Type B pancreatic cell (in vitro differentiated cells): Measurements from ENCODE around the gene PDE2A. TPM values are rescaled to one million over a fixed set of nuclear protein-coding genes. Genes with fewer than 3 reads are reported as not detected.

Experiments used
- DNase-seq: peaks from one replicate; pipeline ENCODE4 v3.0.0; 2021; ENCODE audit warnings: mixed read lengths; ENCODE audit not compliant: unreplicated experiment; ENCODE audit errors: extremely low spot score
- H3K27ac Mint-ChIP-seq: 2 replicates; pipeline ENCODE4 v1.8.0; 2021; ENCODE audit warnings: mild to moderate bottlenecking, mixed read lengths
- H3K27me3 Mint-ChIP-seq: 2 replicates; pipeline ENCODE4 v1.8.0; 2021; ENCODE audit warnings: mixed read lengths
- H3K36me3 Mint-ChIP-seq: 2 replicates; pipeline ENCODE4 v1.8.0; 2021; ENCODE audit warnings: mixed read lengths
- H3K4me1 Mint-ChIP-seq: one replicate; pipeline ENCODE4 v1.8.0; 2021; ENCODE audit warnings: mixed read lengths; ENCODE audit not compliant: unreplicated experiment
- H3K4me3 Mint-ChIP-seq: 2 replicates; pipeline ENCODE4 v1.8.0; 2021; ENCODE audit warnings: mild to moderate bottlenecking, mixed read lengths
- H3K9me3 Mint-ChIP-seq: 2 replicates; pipeline ENCODE4 v1.8.0; 2021; ENCODE audit warnings: mixed read lengths
- total RNA-seq: library from RNA; stranded (reverse); gene quantifications from 2 replicates; pipeline ENCODE4 v1.2.1, GENCODE V29; 2021; ENCODE audit warnings: low replicate concordance
- TF ChIP-seq, protein P1 (sequence below): fragments of 200-600 bp; sonication (generic); conservative IDR thresholded peaks from 2 replicates; pipeline ENCODE4 v1.5.0; 2021; ENCODE audit warnings: antibody characterized with exemption, mild to moderate bottlenecking

The PDE2A gene
- total RNA-seq, 1 donor from 2014 or later, result 2.8 TPM

- TF ChIP-seq, protein P1, sequence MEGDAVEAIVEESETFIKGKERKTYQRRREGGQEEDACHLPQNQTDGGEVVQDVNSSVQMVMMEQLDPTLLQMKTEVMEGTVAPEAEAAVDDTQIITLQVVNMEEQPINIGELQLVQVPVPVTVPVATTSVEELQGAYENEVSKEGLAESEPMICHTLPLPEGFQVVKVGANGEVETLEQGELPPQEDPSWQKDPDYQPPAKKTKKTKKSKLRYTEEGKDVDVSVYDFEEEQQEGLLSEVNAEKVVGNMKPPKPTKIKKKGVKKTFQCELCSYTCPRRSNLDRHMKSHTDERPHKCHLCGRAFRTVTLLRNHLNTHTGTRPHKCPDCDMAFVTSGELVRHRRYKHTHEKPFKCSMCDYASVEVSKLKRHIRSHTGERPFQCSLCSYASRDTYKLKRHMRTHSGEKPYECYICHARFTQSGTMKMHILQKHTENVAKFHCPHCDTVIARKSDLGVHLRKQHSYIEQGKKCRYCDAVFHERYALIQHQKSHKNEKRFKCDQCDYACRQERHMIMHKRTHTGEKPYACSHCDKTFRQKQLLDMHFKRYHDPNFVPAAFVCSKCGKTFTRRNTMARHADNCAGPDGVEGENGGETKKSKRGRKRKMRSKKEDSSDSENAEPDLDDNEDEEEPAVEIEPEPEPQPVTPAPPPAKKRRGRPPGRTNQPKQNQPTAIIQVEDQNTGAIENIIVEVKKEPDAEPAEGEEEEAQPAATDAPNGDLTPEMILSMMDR, result no peak
- Mint-ChIP-seq H3K9me3 (no peaks in the 10 kb centered on the region), H3K4me3 (no peak overlapping the region), H3K27me3 (peaks cover 32% of the 10 kb centered on the region), H3K36me3 (no peaks in the 10 kb centered on the region), H3K4me1 (peaks cover 9% of the 10 kb centered on the region), H3K27ac (no peak overlapping the region)
- no peak for DNase-seq
Observed at GRCh38 chr11:72682238-72682857, 8.1 kb upstream of the PDE2A start.

DNA sequence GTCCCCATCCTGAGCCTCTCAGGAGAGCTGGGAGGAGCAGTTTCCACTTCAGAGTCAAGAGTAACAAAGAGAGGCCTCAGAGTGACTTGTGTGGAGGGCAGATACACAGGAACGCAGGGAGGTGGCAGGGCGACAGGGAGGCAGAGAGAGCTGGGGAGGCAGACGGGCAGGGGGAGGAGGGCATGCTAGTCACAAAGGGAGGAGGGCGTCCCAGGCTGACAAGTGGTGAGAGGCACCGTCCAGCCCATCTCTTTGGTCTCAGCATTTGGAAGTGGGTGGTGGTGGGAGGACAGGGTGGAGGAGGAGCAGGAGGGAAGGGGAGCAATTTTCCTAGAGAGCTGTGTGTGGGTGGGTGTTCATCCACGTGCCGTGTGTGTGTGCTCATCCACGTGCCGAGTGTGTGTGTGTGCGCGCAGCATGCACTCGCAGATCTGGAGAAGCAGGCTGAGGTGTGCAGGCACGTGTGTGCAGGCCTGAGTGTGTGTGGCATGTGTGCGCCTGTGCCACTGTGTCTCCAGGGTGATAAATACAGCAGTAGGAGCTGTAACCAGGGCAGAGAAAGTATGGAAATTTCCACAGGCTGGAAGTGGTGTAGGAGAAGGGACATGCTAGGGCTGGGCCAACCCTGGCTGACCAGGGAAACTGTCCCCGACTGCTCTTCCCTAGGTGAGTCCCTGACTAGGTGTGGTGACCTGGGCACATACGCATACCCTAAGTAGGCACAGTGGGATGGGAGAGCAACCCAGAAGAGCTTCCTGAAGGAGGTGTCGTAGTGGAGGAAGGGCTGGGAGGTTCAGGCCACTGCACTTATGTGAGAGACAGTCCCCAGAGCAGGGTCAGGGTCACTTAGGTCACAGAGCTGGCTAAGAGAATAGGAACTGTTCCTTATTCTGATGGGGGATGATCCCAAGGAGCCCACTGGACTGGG lies 7.3 kb upstream of the PDE2A start:
- TF ChIP-seq, protein P1, result no peak
- peak overlapping the region; percentile 38 for H3K27ac Mint-ChIP-seq
- peaks cover 3% of the 10 kb centered on the region for H3K4me1 Mint-ChIP-seq
- no peaks in the 10 kb centered on the region for H3K36me3 Mint-ChIP-seq
- H3K27me3 Mint-ChIP-seq, result peaks cover 41% of the 10 kb centered on the region
- H3K9me3 Mint-ChIP-seq, result no peaks in the 10 kb centered on the region
- DNase-seq, result no peak
- H3K4me3 Mint-ChIP-seq, result no peak overlapping the region

GRCh38 chr11:72680624-72681158 lies 6.5 kb upstream of the PDE2A start:
- H3K4me1 Mint-ChIP-seq, result peaks cover 3% of the 10 kb centered on the region
- no peak overlapping the region for H3K27ac Mint-ChIP-seq
- H3K9me3 Mint-ChIP-seq, result no peaks in the 10 kb centered on the region
- H3K4me3 Mint-ChIP-seq, result no peak overlapping the region
- no peak for DNase-seq
- H3K36me3 Mint-ChIP-seq, result no peaks in the 10 kb centered on the region
- H3K27me3 Mint-ChIP-seq, result peaks cover 49% of the 10 kb centered on the region
- TF ChIP-seq, protein P1, result no peak

GRCh38 chr11:72679869-72680268 lies 5.6 kb upstream of the PDE2A start:
- peaks cover 57% of the 10 kb centered on the region for H3K27me3 Mint-ChIP-seq
- H3K36me3 Mint-ChIP-seq, result no peaks in the 10 kb centered on the region
- H3K4me1 Mint-ChIP-seq, result peaks cover 3% of the 10 kb centered on the region
- no peaks in the 10 kb centered on the region for H3K9me3 Mint-ChIP-seq
- DNase-seq, result no peak
- TF ChIP-seq, protein P1, result no peak
- no peak overlapping the region for H3K27ac Mint-ChIP-seq
- H3K4me3 Mint-ChIP-seq, result no peak overlapping the region

- Mint-ChIP-seq H3K4me3 (no peak overlapping the region), H3K4me1 (peaks cover 3% of the 10 kb centered on the region), H3K27me3 (peaks cover 71% of the 10 kb centered on the region), H3K9me3 (no peaks in the 10 kb centered on the region), H3K36me3 (no peaks in the 10 kb centered on the region), H3K27ac (peak overlapping the region; percentile 71)
- TF ChIP-seq, protein P1, result no peak
- DNase-seq, result no peak
Observed at GRCh38 chr11:72678524-72678923, 4.3 kb upstream of the PDE2A start.
